ENCODE data around the gene HEXB. TPM values are rescaled to one million over a fixed set of nuclear protein-coding genes. Genes with fewer than 3 reads are reported as not detected.
"Not testable (repeated sequence)": the region's sequence is repeated elsewhere in the genome, so short reads cannot be mapped to it uniquely, and the experiment has no call there.

The HEXB gene
- total RNA-seq, 1 donor from 2014 or later = 103 TPM

DNA sequence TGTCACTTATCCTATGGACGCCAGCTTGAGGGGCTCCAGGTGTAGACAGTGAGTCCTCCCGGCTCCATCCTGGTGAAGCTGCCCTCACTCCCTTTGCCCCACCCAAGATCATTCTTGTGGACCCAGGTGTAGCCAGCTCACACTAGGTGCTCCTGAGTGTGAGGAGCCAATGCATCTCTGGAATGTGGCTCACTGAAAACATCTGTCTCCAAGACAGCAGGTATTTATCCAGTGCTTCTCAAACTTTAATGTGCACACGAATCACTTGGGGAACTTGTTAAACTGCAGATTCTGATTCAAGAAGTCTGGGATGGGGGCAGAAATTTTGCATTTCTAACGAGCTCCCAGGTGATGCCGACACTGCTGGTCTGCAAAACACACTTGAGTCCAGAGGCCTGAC, 31.0 kb upstream of the HEXB start:
- DNase-seq (ENCODE audit: low spot score) (no peak), ATAC-seq (no peak)
- intact Hi-C loops (cut with DNase I) = no loop called here

DNA sequence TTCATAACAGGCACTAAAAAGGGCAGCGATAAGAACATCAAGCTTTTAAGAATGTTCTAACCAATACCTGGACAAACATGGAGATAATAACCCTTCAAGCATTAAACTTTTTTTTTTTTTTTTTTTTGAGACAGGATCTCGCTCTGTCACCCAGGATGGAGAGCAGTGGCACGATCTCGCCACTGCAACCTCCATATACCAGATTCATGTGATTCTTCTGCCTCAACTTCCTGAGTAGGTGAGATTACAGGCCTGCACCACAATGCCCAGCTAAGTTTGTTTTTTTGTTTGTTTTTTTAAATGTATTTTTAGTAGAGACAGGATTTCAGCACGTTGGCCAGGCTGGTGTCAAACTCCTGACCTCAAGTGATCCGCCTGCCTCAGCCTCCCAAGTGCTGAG, 29.8 kb upstream of the HEXB start:
- ATAC-seq = no peak
- intact Hi-C loops (cut with DNase I) = no loop called here
- no peak for DNase-seq (ENCODE audit: low spot score)

DNA sequence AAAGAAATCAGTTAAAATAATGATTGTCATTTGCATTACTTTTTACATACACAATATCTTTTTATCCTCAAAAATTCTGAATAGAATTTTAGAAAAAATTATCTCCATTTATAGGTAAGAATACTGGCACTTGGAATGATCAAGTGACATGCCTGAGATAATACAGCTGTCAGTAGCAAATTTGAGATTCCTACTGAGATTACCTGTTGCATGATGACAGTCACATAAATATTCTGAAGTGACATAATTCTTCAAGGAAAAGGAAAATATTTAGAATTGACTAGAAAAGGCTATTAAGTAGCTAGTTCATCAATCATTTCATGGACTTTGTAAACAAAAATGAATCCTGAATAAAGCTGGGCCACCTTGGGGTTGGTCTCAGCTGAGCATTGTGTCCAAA, 29.3 kb upstream of the HEXB start:
- ATAC-seq (no peak), DNase-seq (ENCODE audit: low spot score) (no peak)

DNA sequence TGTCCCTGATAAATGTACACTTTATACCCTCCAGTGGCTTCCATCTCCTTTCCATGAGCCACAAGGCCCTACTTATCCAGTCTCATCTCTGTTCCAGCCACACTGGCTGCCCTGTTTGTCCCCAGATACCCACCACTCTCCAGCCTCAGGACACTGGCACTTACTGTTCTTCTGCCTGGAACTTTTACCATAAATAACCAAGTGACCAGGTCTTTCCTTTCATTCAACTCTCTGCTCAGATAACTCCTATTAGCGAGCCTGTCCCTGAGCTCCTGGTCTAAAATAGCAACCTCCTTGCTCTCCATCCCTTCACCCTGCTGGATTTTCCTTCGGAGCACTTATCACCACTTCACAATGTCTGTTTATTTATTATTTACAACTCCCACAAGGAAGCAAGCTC, 27.9 kb upstream of the HEXB start:
- DNase-seq (ENCODE audit: low spot score) (no peak), ATAC-seq (no peak)
- intact Hi-C loops (cut with DNase I) = no loop called here

More for the DNA sequence above, 29.3 kb upstream of the HEXB start:
- intact Hi-C loops (cut with DNase I) = no loop called here

DNA sequence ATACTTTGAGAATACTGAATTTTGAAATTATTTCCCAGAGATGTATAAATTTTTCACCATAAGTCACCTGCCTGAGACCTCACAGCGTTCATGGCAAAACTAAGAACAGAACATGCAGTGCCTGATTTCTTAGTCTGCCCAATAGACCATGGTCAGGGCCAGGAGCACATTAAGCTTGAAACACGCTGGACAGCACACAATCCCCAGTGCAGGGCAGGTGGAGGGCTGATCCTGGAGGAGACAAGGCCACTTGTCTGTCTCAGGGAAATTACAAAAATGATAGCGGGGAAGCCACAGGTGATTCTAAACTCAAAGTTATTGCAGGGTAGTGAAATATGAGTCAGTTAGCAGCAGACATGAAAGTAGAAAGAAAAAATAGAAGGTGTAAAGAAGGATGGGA, 25.9 kb upstream of the HEXB start:
- ATAC-seq = no peak
- no peak for DNase-seq (ENCODE audit: low spot score)
- intact Hi-C loops (cut with DNase I) = no loop called here

DNA sequence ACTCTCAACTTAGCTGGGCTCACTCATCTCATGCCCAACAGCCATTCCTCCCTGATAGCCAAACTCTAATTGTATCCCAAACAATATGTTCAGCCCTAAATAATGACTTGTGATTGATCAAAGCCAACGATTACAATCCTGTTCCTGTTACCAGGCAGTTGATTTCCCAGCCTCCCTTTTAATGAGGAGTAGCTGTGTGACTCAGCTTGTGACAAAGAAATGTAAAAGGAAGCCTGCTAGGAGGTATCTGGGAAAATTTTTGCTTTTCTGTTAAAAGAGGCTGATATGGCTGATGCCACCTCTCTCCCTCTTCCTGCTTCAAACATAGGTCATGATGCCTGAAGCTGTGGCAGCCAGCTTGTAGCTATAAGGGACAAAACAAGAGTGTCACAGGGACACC, 24.9 kb upstream of the HEXB start:
- intact Hi-C loops (cut with DNase I) = no loop called here
- ATAC-seq (no peak), DNase-seq (ENCODE audit: low spot score) (no peak)

DNA sequence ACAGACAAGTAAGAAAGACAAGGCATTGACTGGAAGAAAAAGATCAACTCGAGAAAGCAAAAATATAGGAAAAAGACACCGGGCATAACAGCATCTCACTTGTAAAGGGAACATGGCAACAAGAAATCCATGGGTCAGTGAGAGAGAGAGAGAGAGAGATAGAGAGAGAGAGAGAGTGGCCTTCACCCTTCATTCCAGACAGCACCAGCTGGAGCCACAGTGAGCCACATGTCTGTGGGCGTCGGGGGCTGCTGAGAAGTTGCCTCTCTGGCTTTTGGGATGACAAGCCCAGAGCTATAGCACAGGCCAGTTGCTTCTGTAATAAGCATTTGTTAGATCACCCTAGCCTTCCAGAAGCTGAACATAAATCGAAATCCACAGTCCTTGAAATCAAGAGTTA, 24.2 kb upstream of the HEXB start:
- ATAC-seq (no peak), DNase-seq (ENCODE audit: low spot score) (no peak)
- intact Hi-C loops (cut with DNase I) = no loop called here

DNA sequence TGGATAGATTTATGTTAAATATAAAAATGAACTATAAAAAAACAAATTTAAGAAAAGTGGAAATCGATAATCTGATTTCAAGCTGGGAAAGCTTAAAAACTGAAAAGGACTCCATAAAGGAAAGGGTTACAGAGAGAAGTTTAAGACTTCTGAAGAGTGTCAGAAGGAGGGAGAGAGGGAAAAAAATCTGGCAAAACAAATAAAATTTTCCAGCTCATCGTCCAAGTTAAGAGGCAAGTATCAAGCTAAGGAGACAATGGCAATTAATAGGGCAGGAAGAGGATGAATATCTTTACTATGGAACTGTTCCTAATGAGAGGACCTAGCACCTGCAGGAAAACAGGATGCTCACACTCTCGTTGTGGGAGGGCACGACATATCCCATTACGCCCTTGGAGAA, 20.5 kb upstream of the HEXB start:
- intact Hi-C loops (cut with DNase I) = no loop called here
- ATAC-seq (no peak), DNase-seq (ENCODE audit: low spot score) (no peak)

DNA sequence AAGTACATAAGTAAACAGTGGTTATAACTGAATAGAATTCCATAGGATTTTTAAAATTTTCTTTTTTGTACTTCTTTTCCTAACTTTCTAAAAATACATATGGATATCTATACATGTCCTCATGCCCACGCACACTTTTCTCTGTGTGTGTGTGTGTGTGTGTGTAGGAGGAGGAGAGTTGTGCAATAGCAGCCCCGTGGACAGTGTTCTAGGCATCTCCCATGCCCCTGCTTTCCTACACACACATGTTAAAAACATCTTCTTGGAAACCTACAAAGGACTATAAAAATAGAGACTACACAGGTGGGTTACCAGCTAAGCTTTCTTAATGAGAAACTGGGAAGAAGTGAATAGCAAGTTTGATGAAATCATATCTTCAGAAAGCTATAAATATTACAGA, 19.8 kb upstream of the HEXB start:
- DNase-seq (ENCODE audit: low spot score) (no peak), ATAC-seq (no peak)
- intact Hi-C loops (cut with DNase I) = no loop called here

DNA sequence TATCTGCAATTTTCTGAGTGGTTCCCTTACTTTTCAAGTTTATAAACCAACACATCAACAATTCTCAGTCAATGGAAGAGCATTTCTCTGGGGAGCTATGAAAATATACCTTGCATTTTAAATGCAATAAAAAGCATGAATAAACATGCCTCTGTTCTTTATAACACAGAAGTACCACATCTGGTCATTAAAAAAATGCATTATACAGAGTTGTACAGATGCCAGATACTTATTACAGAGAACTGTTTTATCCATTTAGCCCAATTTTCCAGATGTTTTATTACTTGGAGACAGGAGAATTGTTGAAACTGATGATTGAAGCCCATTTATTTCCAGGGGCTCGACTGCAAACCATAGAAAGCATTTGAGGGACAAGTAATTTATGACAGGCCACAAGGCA, 19.2 kb upstream of the HEXB start:
- DNase-seq (ENCODE audit: low spot score) (no peak), ATAC-seq (no peak)
- intact Hi-C loops (cut with DNase I) = no loop called here

DNA sequence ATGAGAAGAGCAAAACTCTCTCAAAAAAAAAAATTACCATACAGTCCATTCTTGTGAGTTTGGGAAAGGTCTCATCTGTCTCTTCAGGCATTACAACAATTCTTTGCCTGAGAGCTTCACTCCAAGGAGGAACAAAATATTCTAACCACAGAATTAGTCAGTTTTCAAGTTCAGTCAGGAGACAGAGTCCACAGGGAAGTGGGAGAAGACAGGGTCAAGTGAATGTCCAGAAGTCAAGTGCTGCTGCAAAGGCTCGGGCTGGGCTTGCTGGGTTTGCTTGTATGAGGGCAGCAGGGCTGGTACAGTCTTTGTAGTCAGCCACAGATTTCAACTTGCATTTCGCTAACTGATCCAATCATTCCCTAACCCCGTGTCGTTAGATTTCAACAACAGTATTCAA, 17.6 kb upstream of the HEXB start:
- no peak for ATAC-seq
- intact Hi-C loops (cut with DNase I) = no loop called here
- no peak for DNase-seq (ENCODE audit: low spot score)

DNA sequence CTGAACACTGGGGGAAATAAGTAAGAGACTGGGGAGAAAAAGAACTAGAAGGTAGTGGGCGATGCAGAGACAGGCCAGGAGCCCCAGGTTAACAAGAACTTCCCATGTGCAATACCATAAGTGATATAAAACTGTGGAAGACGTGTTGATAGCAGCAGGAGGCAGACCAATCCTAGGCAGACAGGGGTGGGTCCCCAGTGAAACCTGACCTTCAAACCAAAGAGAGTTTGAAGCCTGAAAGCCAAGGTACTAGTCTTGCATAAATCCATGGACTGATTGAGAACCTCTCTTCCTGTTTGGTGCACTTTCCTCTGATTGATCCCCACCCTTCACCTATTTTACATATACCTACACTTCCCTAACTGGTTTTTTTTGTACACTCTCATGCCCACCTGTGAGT, 15.2 kb upstream of the HEXB start:
- intact Hi-C loops (cut with DNase I) = no loop called here
- ATAC-seq = no peak
- DNase-seq (ENCODE audit: low spot score) = no peak

DNA sequence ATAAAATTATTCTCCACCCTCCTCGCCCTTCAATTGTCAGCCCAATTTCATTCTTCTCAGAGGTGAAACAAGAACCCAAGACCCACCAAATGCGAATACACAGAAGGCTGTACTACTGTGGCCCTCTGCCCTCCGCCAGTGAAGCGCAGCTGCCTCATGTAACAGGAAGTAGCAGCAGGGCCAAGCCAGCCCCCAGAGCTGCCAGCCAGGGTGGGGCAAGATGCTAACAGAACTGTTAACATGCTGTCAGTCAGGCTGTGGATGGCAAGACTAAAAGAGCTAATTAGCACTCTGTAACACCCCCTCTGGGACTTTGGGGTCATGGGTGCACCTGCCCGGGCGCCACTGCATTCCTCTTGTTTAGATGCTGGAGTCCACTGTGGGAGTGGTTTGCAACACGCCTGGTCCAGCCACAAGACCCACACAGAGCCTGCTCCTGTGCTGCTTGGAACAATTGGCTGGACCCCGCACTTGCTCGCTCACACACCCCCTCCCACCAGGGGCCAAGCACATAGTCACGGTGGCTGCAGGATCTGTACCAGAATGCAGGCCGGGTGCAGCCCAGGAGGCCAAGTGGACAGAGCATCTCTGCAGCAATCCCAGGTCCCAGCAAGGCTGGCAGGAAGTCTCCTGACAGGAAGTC, 14.5 kb upstream of the HEXB start:
- no peak for DNase-seq (ENCODE audit: low spot score)
- ATAC-seq = no peak
- intact Hi-C loops (cut with DNase I) = no loop called here

DNA sequence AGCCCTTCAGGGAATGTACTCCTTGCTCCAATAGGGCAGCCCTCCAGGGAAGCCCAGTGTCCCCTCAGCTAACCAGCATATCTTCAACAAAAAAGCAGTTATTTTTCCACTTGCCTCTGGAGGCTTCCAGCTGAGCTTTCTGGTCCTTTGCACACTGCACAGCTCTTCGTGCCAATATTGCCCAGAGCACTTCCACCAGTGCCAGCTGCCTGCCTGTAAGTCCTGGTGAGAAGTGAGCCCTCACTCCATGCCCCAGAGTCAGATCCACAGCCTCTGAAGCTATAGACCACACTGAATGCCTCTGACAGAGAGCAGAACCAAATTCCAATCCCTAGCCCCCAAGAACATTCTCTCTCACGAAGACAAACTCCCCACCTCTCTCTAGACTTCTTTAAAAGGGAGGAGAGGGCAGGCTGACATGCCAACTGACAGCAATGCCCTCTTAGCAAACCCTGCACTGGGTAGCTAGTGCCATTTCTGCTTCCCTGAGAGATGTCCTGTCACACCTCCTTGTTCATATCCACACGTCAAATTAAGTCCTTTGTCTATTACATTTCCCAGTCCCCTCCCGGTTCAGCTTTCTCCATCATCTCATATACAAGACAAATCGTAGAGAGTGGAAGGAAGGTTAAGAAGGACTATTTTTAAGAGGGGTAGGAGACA, 12.7 kb upstream of the HEXB start:
- intact Hi-C loops (cut with DNase I) = no loop called here
- no peak for ATAC-seq
- DNase-seq (ENCODE audit: low spot score) = no peak

DNA sequence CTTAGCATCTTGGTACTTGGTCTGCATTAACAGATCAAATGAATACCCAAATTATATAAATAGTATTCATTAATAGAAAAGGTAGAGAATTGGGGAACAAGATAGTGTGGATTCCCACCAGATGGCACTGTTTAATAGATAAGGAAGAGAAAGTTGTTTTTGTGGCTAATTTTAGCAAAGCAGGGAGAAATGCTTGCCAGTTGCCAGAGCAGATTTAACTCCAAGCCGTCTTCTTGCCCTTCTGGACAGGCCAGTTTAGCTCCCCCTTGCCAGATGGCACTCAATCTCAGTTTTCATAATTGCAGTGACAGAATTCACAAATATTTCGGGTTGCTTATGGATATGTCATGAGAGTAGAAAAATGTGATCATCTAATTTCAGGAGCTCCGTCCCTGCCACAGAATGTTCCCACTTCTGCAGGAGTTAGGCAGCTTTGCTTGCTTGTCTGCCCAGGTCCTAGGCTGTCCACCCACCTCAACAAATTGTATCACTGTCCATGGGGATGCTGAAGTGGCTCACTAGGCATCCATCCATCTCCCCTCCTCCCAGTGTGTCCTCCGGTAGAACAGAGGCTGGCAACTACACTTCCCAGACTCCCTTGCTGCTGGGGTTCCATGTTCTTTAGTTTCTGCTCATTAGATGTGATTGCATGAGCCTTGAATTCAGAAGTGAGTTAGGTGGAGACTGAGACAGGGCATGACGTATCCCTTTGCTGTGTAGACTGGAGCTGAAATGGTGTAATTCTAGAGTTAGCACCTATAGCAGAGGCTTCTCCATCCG, 11.8 kb upstream of the HEXB start:
- ATAC-seq = peak; percentile 85
- intact Hi-C loops (cut with DNase I) = no loop called here

DNA sequence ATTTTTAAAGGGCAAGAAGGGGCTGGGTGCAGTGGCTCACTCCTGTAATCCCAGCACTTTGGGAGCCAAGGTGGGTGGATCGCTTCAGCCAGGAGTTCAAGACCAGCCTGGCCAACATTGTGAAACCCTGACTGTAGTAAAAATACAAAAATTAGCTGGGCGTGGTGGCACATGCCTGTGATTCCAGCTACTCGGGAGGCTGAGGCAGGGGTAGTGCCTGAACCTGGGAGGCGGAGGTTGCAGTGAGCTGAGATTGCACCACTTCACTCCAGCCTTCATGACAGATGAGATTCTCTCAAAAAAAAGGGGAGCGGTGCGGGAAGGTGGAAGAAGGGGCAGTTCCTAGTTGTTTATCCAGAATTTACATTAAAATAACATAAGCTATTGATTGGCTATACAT, 8.6 kb upstream of the HEXB start:
- intact Hi-C loops (cut with DNase I); ATAC-seq; DNase-seq (ENCODE audit: low spot score): not testable (repeated sequence)

More for the DNA sequence above, 11.8 kb upstream of the HEXB start:
- DNase-seq (ENCODE audit: low spot score) = no peak

DNA sequence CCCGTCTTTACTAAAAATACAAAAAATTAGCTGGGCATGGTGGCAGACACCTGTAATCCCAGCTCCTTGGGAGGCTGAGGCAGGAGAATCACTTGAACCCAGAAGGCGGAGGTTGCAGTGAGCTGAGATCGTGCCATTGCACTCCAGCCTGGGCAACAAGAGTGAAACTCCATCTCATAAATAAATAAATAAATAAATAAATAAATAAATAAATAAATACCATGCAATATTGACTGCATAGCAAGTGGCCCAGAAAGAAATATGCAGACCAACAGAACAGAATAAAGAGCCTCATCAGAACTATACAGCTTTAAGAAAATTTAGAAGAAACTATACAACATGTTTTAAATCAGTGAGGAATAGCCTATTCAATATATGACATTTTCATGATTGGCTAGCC, 6.9 kb upstream of the HEXB start:
- ATAC-seq; intact Hi-C loops (cut with DNase I); DNase-seq (ENCODE audit: low spot score): not testable (repeated sequence)

DNA sequence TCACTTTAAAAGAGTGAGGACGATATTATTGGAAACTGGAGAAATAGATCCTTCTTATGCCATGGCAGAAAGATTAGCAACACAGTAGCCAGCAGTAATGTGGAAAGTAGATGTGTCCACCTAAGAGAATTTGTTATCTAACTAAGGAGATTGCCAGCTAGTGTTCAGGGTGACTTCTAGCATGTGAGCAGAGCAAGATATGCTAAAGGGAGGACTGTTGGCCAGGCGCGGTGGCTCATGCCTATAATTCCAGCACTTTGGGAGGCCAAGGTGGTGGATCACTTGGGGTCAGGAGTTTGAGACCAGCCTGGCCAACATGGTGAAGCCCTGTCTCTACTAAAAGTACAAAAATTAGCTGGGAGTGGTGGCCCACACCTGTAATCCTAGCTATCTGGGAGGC, 5.7 kb upstream of the HEXB start:
- ATAC-seq; intact Hi-C loops (cut with DNase I); DNase-seq (ENCODE audit: low spot score): not testable (repeated sequence)

DNA sequence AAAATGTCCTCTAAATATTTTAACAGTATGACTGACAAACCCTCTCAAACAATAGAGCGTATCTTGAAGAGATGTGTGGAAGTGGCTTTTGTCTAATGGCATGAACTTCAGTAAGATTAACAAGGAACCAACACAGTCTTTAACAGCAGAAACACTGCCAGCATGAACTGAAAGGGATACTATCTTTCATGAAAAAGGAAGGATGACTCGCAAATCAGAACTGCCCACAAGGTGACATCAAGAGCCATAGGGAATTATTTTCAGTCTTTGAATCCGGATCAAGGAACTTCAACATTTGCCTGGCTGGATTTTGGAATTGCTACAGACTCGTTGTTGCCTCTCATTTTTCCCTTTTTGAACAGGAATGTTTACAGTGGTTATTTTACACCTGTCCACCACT, 5.1 kb upstream of the HEXB start:
- intact Hi-C loops (cut with DNase I) = no loop called here
- ATAC-seq (no peak), DNase-seq (ENCODE audit: low spot score) (no peak)

DNA sequence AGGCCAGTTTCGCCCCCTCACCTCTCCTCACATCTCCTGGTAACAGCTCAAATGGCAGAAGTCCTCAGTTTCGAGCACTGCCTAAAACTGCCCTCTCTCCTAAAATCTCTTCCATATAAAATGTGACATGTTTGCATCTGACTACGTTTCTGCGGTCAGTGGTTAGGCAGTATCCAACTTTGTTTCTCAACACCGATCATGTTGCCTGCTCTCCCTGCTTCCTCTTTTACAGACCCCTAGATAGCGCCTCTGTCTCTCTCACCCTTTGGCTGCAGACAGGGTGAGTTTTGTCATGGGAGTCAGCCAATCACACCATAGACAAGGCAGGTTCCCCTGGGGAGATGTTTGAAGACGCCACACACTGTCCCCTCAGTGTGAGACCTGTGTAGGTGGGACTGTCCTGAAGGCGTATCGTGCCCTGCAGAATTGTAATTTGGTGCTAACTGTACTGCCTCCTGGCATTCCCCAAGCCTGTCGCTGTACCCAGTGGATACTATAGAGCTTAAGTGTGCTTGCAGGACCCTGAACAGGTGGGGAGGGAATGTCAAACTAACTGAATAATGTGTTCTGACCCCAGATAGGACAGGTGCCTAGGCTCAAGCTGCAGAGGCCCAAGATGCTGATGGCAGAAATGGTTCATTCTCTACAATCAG, 1.1 kb downstream of the HEXB start:
- ATAC-seq (peak; percentile 66), DNase-seq (ENCODE audit: low spot score) (no peak)
- intact Hi-C loops (cut with DNase I) = no loop called here

Data from sciatic nerve (tissue), 2 donors.